Liver (tissue), 3 donors: Measurements from ENCODE around the gene BAHCC1.

Source experiments
- HNF4G ChIP-seq: IDR thresholded peaks from 2 replicates; pipeline ENCODE4 v1.6.1; 2016; ENCODE audit warnings: antibody characterized with exemption
- JUND ChIP-seq, 2 donors: IDR thresholded peaks; 2 replicates each; pipeline ENCODE4 v1.6.1; 2016; ENCODE audit warnings: antibody characterized with exemption in 2 of 2
- NR2F2 ChIP-seq: IDR thresholded peaks from 2 replicates; pipeline ENCODE4 v1.6.1; 2016; ENCODE audit warnings: antibody characterized with exemption
- RAD21 ChIP-seq, 2 donors: IDR thresholded peaks; 2 replicates each; pipeline ENCODE4 v1.6.1; 2016; ENCODE audit warnings: antibody characterized with exemption in 2 of 2, mild to moderate bottlenecking in 2 of 2
- RXRA ChIP-seq, 2 donors: IDR thresholded peaks; 2 replicates each; pipeline ENCODE4 v1.6.1; 2017 to 2018; ENCODE audit warnings: antibody characterized with exemption in 2 of 2, mild to moderate bottlenecking in 1 of 2
- YY1 ChIP-seq: IDR thresholded peaks from 2 replicates; pipeline ENCODE4 v1.6.1; 2016; ENCODE audit warnings: antibody characterized with exemption, mild to moderate bottlenecking
- TF ChIP-seq, protein P1 (sequence below): fragments of 150-350 bp; IDR thresholded peaks from 2 replicates; pipeline ENCODE4 v1.5.1; 2017; ENCODE audit warnings: improper control_type of control experiment, low read depth, low read length; ENCODE audit not compliant: missing input control
- TF ChIP-seq, protein P2 (sequence below): IDR thresholded peaks from 2 replicates; pipeline ENCODE4 v1.6.1; 2016; ENCODE audit warnings: antibody characterized with exemption
- TF ChIP-seq, protein P3 (sequence below): IDR thresholded peaks from 2 replicates; pipeline ENCODE4 v1.6.1; 2016; ENCODE audit warnings: antibody characterized with exemption
- TF ChIP-seq, protein P4 (sequence below): IDR thresholded peaks from 2 replicates; pipeline ENCODE4 v1.6.1; 2016; ENCODE audit warnings: antibody characterized with exemption, mild to moderate bottlenecking
- donor health status: healthy.
- donor health status: healthy.

DNA sequence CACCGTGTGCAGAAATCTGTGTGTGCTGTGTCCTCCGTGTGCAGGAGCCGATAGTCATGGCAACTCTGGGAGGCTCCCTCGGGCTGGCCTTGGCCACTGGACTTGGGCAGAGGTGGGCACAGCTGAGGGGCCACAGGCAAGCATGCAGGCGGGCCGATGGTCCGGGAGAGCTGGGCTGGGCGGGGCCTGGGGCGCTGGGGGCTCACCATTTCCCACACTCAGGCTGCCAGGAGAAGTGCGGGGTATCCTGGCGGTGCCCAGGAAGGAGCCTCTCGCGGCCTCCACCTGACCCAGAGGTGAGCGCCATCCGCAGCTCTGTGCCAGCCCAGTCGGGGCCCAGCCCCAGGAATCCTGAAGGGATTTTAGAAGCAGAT, 28.4 kb downstream of the BAHCC1 start:
- TF ChIP-seq, protein P1, sequence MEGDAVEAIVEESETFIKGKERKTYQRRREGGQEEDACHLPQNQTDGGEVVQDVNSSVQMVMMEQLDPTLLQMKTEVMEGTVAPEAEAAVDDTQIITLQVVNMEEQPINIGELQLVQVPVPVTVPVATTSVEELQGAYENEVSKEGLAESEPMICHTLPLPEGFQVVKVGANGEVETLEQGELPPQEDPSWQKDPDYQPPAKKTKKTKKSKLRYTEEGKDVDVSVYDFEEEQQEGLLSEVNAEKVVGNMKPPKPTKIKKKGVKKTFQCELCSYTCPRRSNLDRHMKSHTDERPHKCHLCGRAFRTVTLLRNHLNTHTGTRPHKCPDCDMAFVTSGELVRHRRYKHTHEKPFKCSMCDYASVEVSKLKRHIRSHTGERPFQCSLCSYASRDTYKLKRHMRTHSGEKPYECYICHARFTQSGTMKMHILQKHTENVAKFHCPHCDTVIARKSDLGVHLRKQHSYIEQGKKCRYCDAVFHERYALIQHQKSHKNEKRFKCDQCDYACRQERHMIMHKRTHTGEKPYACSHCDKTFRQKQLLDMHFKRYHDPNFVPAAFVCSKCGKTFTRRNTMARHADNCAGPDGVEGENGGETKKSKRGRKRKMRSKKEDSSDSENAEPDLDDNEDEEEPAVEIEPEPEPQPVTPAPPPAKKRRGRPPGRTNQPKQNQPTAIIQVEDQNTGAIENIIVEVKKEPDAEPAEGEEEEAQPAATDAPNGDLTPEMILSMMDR: no peak
- TF ChIP-seq, protein P2, sequence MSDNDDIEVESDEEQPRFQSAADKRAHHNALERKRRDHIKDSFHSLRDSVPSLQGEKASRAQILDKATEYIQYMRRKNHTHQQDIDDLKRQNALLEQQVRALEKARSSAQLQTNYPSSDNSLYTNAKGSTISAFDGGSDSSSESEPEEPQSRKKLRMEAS: no peak
- TF ChIP-seq NR2F2: no peak
- TF ChIP-seq, protein P3, sequence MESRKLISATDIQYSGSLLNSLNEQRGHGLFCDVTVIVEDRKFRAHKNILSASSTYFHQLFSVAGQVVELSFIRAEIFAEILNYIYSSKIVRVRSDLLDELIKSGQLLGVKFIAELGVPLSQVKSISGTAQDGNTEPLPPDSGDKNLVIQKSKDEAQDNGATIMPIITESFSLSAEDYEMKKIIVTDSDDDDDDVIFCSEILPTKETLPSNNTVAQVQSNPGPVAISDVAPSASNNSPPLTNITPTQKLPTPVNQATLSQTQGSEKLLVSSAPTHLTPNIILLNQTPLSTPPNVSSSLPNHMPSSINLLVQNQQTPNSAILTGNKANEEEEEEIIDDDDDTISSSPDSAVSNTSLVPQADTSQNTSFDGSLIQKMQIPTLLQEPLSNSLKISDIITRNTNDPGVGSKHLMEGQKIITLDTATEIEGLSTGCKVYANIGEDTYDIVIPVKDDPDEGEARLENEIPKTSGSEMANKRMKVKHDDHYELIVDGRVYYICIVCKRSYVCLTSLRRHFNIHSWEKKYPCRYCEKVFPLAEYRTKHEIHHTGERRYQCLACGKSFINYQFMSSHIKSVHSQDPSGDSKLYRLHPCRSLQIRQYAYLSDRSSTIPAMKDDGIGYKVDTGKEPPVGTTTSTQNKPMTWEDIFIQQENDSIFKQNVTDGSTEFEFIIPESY: no peak
- TF ChIP-seq, protein P4, sequence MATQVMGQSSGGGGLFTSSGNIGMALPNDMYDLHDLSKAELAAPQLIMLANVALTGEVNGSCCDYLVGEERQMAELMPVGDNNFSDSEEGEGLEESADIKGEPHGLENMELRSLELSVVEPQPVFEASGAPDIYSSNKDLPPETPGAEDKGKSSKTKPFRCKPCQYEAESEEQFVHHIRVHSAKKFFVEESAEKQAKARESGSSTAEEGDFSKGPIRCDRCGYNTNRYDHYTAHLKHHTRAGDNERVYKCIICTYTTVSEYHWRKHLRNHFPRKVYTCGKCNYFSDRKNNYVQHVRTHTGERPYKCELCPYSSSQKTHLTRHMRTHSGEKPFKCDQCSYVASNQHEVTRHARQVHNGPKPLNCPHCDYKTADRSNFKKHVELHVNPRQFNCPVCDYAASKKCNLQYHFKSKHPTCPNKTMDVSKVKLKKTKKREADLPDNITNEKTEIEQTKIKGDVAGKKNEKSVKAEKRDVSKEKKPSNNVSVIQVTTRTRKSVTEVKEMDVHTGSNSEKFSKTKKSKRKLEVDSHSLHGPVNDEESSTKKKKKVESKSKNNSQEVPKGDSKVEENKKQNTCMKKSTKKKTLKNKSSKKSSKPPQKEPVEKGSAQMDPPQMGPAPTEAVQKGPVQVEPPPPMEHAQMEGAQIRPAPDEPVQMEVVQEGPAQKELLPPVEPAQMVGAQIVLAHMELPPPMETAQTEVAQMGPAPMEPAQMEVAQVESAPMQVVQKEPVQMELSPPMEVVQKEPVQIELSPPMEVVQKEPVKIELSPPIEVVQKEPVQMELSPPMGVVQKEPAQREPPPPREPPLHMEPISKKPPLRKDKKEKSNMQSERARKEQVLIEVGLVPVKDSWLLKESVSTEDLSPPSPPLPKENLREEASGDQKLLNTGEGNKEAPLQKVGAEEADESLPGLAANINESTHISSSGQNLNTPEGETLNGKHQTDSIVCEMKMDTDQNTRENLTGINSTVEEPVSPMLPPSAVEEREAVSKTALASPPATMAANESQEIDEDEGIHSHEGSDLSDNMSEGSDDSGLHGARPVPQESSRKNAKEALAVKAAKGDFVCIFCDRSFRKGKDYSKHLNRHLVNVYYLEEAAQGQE: no peak
- no peak for TF ChIP-seq RXRA (IDR thresholded peaks at IDR 0.05)
- no peak for TF ChIP-seq JUND (IDR thresholded peaks at IDR 0.05)
- no peak for TF ChIP-seq HNF4G
- TF ChIP-seq YY1: no peak
- TF ChIP-seq RAD21 (IDR thresholded peaks at IDR 0.05): no peak
